EL (cell line): ENCODE data around the gene FTL.

ENCODE experiments used
- DNase-seq: peaks from one replicate; pipeline ENCODE4 v3.0.0-alpha.2; 2016

FTL gene

DNA sequence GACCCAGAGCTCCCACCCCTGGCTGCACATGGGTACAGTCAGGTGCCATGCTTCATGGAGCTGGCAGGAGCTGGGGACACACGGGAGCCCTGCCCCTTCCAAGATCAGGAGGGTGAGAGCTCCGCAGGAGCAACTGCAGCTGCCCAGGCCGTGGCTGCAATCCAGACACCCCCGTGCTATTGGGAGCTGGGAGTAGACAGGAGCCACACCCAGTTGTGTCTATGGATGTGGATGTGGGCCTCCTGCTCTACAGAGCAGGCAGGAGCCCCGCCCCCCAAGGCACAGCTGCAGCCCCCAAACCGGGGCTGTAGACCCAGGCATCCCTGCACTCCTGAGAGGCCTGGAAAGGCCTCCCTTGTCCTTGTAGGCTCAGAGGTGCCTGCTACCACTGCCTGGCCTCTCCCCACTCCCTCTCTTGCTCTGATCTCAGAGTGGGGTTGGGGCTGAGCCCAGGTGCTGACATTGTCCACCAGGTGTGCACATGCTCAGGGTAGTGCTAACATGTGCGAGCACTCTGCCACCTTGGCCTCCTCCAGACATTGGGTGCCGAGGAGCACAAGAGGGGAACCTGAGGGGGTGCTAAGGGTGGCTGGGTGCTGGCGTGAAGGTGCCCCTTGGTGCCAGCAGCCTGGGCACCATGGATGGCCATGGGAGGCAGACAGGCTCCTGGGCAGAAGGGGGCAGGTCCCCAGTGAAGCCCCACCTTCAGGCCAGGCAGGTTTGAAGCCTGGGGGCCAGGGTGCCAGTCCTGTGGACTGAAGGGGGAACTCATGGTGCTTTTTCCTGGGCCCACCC is 18.4 kb upstream of the FTL start:
- DNase-seq = no peak

DNA sequence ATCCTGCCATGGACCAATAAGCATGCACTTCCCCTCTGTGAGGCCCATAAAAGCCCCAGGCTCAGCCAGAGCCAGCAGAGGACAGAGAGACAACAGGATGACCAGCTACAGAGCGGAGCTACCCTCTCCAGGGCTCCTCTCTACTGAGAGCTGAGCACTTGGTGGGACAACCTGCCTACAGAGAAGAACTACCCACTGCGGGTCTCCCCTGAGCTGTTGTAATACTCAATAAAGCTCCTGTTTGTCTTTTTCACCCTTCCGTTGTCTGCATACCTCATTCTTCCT is 17.9 kb upstream of the FTL start:
- DNase-seq = no peak

- DNase-seq = no peak
Measured at GRCh38 chr19:48950159-48950558, 14.9 kb upstream of the FTL start.

DNA sequence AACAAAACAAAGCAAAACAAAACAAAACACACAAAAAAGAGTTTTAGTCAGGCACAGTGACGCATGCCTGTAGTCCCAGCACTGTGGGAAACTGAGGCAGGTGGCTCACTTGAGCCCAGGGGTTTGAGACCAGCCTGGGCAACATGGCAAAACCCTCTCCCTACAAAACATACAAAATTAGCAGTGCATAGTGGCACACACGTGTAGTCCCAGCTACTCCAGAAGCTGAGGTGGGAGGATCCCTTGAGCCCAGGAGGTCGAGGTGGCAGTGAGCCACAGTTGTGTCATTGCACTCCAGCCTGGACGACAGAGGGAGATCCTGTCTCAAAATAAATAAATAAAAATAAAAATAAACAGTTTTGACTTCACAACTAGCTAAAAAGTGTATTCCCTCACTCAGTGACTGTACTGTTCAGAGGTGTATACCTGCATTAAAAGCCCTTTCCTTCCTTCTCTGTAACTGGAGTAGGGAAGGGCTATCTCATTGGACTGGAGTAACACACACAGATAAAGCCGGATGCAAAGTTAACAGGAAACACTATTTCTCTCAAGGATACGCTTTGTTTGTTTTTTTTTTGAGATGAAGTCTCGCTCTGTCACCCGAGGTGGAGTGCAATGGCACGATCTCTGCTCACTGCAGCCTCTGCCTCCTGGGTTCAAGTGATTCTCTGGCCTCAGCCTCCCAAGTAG is 14.1 kb upstream of the FTL start:
- no peak for DNase-seq

- DNase-seq = no peak
Measured at GRCh38 chr19:48953141-48953540, 12.0 kb upstream of the FTL start.

- no peak for DNase-seq
Measured at GRCh38 chr19:48953990-48954594, 11.0 kb upstream of the FTL start.

- peak; percentile 97 for DNase-seq
Measured at GRCh38 chr19:48954595-48955307, 10.4 kb upstream of the FTL start, which contains the start of gene BAX. Gene BAX, plus strand, starts transcription at chr19:48954875. Its CDS starts 54 bp downstream, at chr19:48954929.

DNA sequence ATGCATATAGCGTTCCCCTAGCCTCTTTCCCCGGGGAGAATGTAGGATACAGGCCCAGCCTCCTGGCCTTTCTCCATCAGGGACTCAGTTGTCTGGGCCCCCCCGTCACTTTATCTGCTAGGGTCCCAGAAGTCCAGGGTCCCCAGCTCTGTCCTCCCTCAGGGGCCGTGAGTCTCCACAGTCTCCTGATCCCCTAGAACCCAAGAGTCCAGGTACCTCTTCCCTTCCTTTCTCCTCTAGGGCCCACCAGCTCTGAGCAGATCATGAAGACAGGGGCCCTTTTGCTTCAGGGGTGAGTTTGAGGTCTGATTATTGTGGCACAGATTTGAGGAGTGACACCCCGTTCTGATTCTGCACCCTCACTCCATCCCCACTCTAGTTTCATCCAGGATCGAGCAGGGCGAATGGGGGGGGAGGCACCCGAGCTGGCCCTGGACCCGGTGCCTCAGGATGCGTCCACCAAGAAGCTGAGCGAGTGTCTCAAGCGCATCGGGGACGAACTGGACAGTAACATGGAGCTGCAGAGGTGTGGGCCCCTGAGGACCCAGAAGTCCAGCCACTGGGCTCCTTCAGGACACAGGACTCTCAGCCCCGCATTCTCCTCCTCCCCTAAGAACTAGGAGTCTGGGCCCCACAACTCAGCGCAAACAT is 9.7 kb upstream of the FTL start:
- no peak for DNase-seq

- no peak for DNase-seq
Measured at GRCh38 chr19:48958006-48958405, 7.1 kb upstream of the FTL start.

DNA sequence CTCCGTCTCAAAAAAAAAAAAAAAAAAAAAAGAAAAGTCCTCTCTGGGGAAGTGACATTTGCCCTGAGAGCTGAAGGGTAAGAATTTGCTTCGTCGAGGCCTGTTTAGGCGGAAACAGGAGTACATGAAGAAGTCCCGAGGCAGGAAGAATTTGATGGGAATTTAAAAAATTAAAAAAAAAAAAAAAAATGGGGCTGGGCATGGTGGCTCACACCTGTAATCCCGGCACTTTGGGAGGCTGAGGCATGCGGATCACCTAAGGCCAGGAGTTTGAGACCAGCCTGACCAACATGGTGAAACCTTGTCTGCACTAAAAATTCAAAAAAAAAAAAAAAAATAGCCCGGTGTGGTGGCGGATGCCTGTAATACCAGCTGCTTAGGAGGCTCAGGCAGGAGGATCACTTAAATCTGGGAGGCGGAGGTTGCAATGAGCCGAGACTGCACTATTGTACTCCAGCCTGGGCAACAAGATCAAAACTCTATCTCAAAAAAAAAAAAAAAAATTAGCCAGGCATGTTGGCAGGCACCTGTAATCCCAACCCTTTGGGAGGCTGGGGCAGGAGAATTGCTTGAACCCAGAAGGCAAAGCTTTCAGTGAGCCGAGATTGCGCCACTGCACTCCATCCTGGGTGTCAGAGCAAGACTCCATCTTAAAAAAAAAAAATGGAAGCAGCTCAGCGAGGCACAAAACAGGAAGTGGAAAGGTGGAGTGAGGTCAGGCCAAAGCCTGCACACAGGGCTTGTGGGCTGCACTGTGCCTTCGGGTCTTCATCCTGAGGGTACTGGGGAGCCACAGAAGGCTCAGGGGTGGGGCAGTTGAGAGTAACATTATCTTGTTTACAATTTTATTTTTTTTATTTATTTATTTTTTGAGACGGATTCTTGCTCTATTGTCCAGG is 5.5 kb upstream of the FTL start:
- no peak for DNase-seq

DNA sequence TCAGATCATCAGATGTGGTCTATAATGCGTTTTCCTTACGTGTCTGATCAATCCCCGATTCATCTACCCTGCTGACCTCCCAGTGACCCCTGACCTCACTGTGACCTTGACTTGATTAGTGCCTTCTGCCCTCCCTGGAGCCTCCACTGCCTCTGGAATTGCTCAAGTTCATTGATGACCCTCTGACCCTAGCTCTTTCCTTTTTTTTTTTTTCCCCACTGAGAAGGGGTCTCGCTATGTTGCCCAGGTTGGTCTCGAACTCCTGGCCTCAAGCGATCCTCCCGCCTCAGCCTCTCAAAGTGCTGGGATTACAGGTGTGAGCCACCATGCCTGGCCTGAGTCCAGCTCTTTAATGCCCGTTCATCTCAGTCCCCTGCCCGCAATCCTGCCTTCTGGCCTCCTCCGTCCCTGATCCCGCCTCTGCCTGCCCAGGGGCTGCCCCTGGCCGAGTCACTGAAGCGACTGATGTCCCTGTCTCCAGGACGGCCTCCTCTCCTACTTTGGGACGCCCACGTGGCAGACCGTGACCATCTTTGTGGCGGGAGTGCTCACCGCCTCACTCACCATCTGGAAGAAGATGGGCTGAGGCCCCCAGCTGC is 4.0 kb upstream of the FTL start:
- no peak for DNase-seq

DNA sequence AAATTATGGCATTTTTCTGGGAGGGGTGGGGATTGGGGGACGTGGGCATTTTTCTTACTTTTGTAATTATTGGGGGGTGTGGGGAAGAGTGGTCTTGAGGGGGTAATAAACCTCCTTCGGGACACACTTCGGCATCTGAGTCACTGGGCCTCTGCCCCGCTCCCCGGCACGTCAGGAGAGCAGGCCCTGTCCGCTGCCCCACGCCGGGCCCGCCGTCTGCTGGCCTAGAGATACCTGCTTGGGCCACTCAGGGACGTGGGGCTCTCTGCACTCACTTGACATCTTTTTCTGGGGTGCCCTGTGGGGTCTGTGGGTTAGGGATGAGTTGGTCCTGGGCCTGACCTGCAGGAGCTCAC is 3.5 kb upstream of the FTL start:
- no peak for DNase-seq

GRCh38 chr19:48962029-48962848 is 2.9 kb upstream of the FTL start:
- DNase-seq = peak; percentile 61

- no peak for DNase-seq
Measured at GRCh38 chr19:48962849-48963165, 2.3 kb upstream of the FTL start.

DNA sequence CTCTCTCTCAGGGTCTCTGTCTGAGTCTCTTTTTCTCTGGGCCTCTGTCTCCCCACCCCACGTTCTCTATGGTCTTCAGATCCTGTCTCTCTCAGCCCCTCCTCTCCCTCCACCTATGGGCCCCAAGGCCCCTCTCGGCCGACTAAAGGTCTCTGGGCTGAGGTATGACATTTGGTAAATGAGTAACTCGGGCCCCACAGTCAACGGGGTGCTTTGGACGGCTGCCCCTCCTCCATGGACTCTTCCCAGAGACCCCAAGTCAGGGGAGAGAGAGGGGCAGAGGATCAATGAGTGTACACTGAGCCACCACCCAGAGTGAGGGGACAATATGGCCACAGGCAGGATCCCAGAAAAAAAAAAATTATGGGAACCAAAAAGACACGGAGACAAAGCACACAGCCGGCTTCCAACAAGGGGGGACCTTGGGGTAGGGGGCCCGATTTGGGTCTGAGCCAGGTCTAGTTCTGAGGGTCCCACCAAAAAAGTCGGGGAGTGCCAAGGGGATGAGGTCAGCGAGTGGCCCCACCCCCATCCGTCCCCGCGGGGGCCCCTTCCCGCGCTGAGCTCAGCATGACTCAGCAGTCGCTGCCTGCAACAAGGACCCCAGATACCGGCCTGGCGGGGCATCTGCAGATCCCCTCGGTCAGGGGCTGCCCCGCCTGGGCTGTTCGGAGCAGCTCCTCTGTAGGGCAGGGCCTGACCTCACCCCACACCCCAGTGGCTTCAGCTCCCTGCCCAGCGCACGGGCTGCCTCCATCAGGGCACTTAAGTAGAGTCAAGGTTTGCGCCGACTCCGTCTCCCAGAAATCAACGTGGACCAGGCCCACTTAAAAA is 1.5 kb upstream of the FTL start:
- peak; percentile 85 for DNase-seq

DNA sequence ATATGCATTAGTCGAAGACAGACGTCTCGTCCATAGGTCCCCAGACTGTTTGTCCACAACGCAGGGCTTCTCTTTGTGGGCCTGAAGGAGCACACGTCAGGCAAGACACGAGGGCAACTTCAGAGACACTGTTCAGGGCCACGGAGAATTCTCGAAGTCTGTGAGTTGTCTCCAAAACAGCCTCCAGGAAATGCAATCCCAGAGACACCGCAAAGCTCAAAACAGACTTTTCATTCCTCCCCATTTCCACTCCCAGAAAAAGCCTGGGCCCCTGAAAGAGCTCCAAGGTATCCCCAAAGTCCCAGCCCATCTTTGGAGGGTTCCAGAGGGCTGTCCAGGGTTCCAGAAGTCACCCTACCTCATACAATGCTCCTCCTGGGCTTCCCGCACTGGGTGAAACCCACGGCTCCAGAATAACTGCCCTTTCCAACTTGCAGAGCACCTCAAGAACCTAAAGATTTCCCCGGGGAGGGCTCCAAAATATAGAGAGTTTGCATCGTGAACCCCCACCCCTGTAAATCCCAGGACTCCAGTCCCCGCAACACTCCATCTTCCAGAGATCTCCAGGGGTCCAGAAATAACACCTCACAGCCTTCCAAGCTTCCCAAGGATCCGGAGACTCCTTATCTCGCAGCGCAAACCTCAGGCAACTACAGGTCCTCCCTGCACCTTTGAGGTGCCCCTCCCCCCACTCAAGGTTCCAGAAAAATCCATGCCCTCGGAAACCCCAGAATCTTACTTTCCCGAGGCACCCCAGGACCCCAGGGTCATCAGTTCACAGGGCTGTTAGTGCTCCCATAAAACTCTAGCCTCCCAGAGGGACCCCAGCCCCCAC is 687 bp upstream of the FTL start:
- no peak for DNase-seq

- peak; percentile 79 for DNase-seq
Measured at GRCh38 chr19:48965806-48966540, 864 bp downstream of the FTL start.
